ENCODE data around the gene SLC1A1. TPM values are rescaled to one million over a fixed set of nuclear protein-coding genes. Genes with fewer than 3 reads are reported as not detected.

Gene SLC1A1
- total RNA-seq: 10.3 and 10.6 TPM in 2 replicates

DNA sequence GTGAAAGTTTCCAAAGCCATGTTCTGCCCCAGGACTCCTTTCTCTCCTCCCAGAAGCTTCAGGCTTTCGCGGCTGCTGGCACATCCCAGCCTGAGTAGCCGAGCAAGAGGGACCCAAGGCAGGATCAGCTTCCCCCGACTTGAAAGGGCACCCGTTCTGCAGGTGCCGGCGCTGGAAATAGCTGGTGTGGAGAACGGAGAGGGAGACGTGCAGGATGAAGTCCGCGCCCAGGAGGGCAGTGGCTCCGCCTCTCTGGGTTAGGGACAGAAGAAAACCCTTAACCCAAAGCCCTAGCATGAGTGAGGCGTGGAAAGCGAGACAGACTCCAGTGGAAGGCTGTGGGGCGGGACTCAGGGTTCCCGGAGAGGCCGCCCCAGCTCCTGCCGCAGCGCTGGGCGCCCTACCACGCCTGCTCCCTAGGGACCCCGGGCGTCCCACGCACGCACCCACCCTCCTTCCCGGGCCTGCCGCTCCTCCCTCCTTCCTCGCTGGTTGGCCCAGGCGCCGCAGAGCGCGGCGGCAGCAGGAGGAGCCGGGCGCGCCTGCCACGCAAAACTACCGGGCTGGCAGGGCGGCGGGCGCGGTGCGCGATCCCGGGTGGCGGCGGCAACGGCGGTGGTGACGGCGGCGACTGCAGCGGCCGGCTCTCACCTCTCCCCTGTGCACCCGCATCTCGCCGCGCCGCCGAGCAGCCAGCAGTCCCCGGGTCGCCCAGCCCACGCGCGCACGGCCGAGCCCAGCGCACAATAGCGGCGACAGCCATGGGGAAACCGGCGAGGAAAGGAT is at the start of gene SLC1A1:
TSS of gene SLC1A1 (plus strand) at position 550 of the 786 bp plus-strand sequence. CDS start at position 762, 212 bp downstream.

Other genes starting within 250 kb of the SLC1A1 start
- 29.2 and 52.7 TPM in 2 replicates for gene GLIS3, start 190.4 kb upstream of the SLC1A1 start, total RNA-seq
- 6.4 and 10.1 TPM in 2 replicates for gene PLPP6, start 171.8 kb downstream of the SLC1A1 start, total RNA-seq
- gene SPATA6L, start 176.0 kb downstream of the SLC1A1 start, total RNA-seq: 2.1 and 2.9 TPM in 2 replicates
- gene CDC37L1, start 189.1 kb downstream of the SLC1A1 start, total RNA-seq: 8.8 and 12.2 TPM in 2 replicates